Duodenal mucosa (tissue), 2 donors: Measurements from ENCODE around the gene ARL4D.
A peak's percentile ranks its signal among the peaks of the same experiment; 100 is the strongest.

Experiments used
- H3K27ac ChIP-seq: one replicate; pipeline ENCODE4 v1.7.0; 2013; ENCODE audit warnings: low read depth, low read length
- H3K27me3 ChIP-seq, 2 donors: one replicate each; pipeline ENCODE4 v1.7.0; 2013; ENCODE audit warnings: low read length in 2 of 2, control low read depth in 1 of 2; ENCODE audit not compliant: insufficient read depth in 2 of 2, control insufficient read depth in 1 of 2
- H3K36me3 ChIP-seq, 2 donors: one replicate each; pipeline ENCODE4 v1.7.0; 2013; ENCODE audit warnings: low read length in 2 of 2, control low read depth in 1 of 2; ENCODE audit not compliant: insufficient read depth in 2 of 2, control insufficient read depth in 1 of 2
- H3K4me1 ChIP-seq, 2 donors: one replicate each; pipeline ENCODE4 v1.7.0; 2013; ENCODE audit warnings: low read length in 2 of 2, control low read depth in 1 of 2; ENCODE audit not compliant: insufficient read depth in 2 of 2, control insufficient read depth in 1 of 2
- H3K4me3 ChIP-seq, 2 donors: one replicate each; pipeline ENCODE4 v1.7.0; 2013; ENCODE audit warnings: low read length in 2 of 2, low read depth in 1 of 2
- H3K9ac ChIP-seq, 2 donors: one replicate each; pipeline ENCODE4 v1.7.0; 2013; ENCODE audit warnings: low read length in 2 of 2, low read depth in 1 of 2
- H3K9me3 ChIP-seq, 2 donors: one replicate each; pipeline ENCODE4 v1.7.0; 2013; ENCODE audit warnings: low read length in 2 of 2, control low read depth in 1 of 2; ENCODE audit not compliant: control insufficient read depth in 1 of 2

Gene ARL4D

GRCh38 chr17:43381621-43382020 is 17.2 kb upstream of the ARL4D start:
- H3K27ac ChIP-seq: no peak overlapping the region
- peaks cover 14 to 20% of the 10 kb centered on the region in 2 donors for H3K4me1 ChIP-seq
- H3K27me3 ChIP-seq: no peaks in the 10 kb centered on the region
- H3K4me3 ChIP-seq: no peak overlapping the region
- peaks cover 12 to 20% of the 10 kb centered on the region in 2 donors for H3K9me3 ChIP-seq
- no peaks in the 10 kb centered on the region for H3K36me3 ChIP-seq
- no peak overlapping the region for H3K9ac ChIP-seq

- H3K36me3 ChIP-seq: no peaks in the 10 kb centered on the region
- H3K9ac ChIP-seq: no peak overlapping the region
- H3K4me3 ChIP-seq: no peak overlapping the region
- H3K27me3 ChIP-seq: no peaks in the 10 kb centered on the region
- H3K4me1 ChIP-seq: peaks cover 14 to 25% of the 10 kb centered on the region in 2 donors
- no peak overlapping the region for H3K27ac ChIP-seq
- H3K9me3 ChIP-seq: peaks cover 12 to 20% of the 10 kb centered on the region in 2 donors
Measured at GRCh38 chr17:43382776-43383175, 16.0 kb upstream of the ARL4D start.

DNA sequence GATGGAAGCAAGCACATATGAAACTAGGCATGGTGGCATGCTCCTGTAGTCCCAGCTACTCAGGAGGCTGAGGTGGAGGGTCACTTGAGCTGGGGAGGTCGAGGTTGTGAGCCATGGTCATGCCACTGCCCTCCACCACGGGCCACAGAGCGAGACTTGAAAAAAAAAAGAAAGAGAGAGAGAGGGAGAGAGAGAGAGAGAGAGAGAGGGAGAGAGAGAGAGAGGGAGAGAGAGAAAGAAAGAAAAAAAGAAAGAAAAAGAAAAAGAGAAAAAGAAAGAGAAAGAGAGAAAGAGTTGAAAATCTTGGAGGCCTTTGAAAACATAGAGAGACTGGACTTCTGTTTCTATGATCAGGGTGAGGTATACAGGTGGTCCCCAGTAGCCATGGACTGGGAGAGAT is 15.4 kb upstream of the ARL4D start:
- H3K9ac ChIP-seq: no peak overlapping the region
- peaks cover 12 to 20% of the 10 kb centered on the region in 2 donors for H3K9me3 ChIP-seq
- H3K27me3 ChIP-seq: no peaks in the 10 kb centered on the region
- H3K36me3 ChIP-seq: no peaks in the 10 kb centered on the region
- H3K27ac ChIP-seq: no peak overlapping the region
- H3K4me3 ChIP-seq: no peak overlapping the region
- H3K4me1 ChIP-seq: peaks cover 14 to 25% of the 10 kb centered on the region in 2 donors

GRCh38 chr17:43383826-43384475 is 14.8 kb upstream of the ARL4D start:
- no peaks in the 10 kb centered on the region for H3K36me3 ChIP-seq
- H3K27ac ChIP-seq: no peak overlapping the region
- H3K4me1 ChIP-seq: peaks cover 14 to 25% of the 10 kb centered on the region in 2 donors
- peaks cover 12 to 20% of the 10 kb centered on the region in 2 donors for H3K9me3 ChIP-seq
- no peak overlapping the region for H3K4me3 ChIP-seq
- H3K9ac ChIP-seq: no peak overlapping the region
- no peaks in the 10 kb centered on the region for H3K27me3 ChIP-seq

DNA sequence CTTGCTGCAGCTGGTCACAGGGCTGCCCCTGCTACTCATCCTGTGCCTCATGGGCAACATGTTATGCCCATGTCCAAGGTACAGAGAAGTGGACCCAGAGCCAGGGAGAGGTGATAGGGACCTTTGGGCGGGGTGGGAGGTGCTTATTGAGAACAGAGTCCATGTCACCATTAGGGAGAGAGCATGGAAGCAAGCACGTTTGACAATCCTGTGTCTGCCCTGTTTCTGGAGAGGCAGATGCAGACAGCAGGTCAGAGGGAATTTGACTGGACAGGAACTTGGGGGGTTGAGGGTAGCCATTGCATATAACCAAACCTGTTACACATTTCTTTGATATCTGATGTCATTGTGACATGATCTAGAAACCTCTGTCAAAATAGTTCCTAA is 14.3 kb upstream of the ARL4D start:
- Histone ChIP-seq H3K4me1 (peaks cover 15 to 25% of the 10 kb centered on the region in 2 donors), H3K4me3 (no peak overlapping the region), H3K27me3 (no peaks in the 10 kb centered on the region), H3K27ac (peak overlapping the region; percentile 21), H3K36me3 (no peaks in the 10 kb centered on the region), H3K9ac (no peak overlapping the region), H3K9me3 (peaks cover 12 to 18% of the 10 kb centered on the region in 2 donors)

GRCh38 chr17:43385046-43385831 is 13.6 kb upstream of the ARL4D start:
- no peak overlapping the region for H3K4me3 ChIP-seq
- H3K4me1 ChIP-seq: peaks cover 17 to 30% of the 10 kb centered on the region in 2 donors
- no peak overlapping the region for H3K27ac ChIP-seq
- H3K9ac ChIP-seq: no peak overlapping the region
- no peaks in the 10 kb centered on the region for H3K27me3 ChIP-seq
- no peaks in the 10 kb centered on the region for H3K36me3 ChIP-seq
- H3K9me3 ChIP-seq: peaks cover 9 to 10% of the 10 kb centered on the region in 2 donors

DNA sequence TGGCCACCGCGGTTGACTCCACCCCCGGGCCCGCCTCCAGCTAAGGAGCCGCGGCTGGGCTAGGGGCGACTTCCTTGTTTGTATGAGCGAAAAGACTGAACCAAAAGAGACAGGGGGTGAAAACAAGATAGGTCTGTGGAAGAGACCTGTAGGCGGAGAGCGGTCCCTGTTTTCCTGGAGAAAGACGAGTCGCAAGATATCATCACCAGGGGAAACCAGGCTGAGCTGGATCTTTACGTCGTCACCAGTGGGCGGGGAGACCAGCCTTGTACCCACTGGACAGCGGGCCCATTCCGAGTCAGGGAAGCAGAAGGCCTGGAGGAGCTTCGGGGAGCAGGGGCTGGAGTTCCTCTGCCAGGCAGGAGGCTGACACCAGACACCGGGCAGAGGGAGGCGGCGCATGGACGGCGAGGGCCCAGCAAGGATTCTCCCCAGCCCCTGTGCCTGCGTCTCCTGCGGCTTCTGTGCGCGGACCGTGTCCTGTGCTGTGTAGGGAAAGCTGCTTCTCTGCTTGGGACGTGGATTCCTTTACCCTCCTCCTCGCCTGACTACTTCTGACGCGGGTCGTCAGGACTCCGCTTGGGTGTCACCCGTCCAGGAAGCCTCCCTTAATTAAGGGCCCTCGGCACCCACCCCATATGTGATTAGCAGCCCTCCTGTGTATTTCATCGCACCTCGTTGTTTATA is 10.3 kb upstream of the ARL4D start:
- Histone ChIP-seq H3K4me1 (peaks cover 17 to 29% of the 10 kb centered on the region in 2 donors), H3K9me3 (no peaks in the 10 kb centered on the region)

DNA sequence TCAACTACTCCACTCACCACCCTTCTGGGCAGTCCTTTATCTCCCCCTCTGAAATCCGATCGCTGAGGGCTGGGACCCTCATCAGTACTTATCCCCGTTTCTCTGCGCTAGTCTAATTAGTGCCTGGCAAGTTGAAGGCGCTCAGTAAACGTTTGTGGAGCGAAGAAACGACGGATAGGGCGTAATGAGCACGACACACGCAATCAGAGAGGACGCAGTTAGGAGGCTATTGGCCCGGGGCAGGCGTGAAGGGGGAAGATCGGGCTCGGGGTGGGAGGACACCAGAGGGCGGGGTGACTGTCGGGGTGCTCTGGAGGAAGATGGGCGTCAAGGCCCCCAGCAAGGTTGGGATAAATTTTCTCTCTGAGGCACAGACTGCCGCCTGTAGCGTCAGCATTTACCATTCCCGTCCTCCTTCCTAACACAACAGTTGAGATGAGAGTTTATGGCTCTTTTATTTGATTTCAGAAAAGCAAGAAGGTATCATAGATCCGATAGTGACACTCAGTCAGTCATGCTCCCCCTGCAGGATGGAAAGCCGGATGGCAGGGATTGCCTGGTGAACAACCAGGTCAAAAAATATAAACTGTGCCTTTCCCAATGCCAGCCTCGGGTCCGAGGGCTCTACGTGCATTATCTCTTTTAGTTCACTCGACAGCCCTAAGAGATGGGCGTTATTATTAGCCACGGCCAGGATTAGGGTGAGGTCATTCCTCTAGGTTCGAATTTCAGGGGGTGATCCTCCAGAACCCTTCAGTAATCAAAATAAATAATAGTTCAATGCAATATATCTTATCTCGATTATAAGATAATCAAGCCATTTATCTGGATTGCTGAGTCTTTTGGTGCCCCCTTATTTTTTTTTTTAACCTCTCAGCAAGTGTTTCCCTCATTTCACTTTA is 9.5 kb upstream of the ARL4D start:
- H3K4me3 ChIP-seq: peak overlapping the region; percentile 84 to 85
- H3K9ac ChIP-seq: peak overlapping the region; percentile 97 to 98
- H3K27ac ChIP-seq: peak overlapping the region; percentile 96
- no peaks in the 10 kb centered on the region for H3K36me3 ChIP-seq
- H3K9me3 ChIP-seq: no peaks in the 10 kb centered on the region
- H3K27me3 ChIP-seq: no peaks in the 10 kb centered on the region
- H3K4me1 ChIP-seq: peaks cover 14 to 21% of the 10 kb centered on the region in 2 donors

More for the DNA sequence above, 10.3 kb upstream of the ARL4D start:
- no peaks in the 10 kb centered on the region for H3K27me3 ChIP-seq
- H3K36me3 ChIP-seq: no peaks in the 10 kb centered on the region
- H3K4me3 ChIP-seq: peak overlapping the region; percentile 84 to 85
- peak overlapping the region; percentile 96 for H3K27ac ChIP-seq
- H3K9ac ChIP-seq: peak overlapping the region; percentile 97 to 98

DNA sequence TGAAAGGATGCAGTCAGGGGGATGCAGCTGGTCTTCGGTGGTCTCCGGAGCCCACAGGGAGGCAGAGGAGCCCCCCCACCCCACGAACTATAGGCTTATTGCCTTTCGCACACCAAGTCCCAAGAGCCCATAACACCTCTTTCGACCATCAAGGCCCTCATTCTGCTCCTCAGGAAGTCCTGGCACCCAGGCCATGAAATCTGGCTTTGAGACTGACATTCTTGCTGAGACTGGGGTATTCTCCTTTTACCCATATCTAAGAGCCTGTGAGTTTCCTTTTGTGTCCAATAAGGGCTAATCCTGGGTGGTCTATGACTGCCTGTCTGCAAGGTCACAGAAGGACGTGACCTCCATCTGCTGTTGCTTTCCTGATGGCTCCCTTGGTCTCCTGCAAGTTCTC is 6.4 kb upstream of the ARL4D start:
- H3K27ac ChIP-seq: no peak overlapping the region
- H3K4me1 ChIP-seq: peaks cover 7 to 9% of the 10 kb centered on the region in 2 donors
- no peaks in the 10 kb centered on the region for H3K27me3 ChIP-seq
- H3K9ac ChIP-seq: no peak overlapping the region
- H3K4me3 ChIP-seq: no peak overlapping the region
- no peaks in the 10 kb centered on the region for H3K36me3 ChIP-seq
- no peaks in the 10 kb centered on the region for H3K9me3 ChIP-seq
